NCI-H524 (cell line): ENCODE data around the gene ARL6IP5.

Source experiments
- DNase-seq, 2 experiments: peaks; one replicate each; lab custom pipeline; 2025; lab: John Stamatoyannopoulos, UW

Gene ARL6IP5

GRCh38 chr3:69116897-69117296 lies 32.2 kb downstream of the ARL6IP5 start:
- no peak for DNase-seq

GRCh38 chr3:69118555-69118954 lies 33.8 kb downstream of the ARL6IP5 start:
- no peak for DNase-seq

- DNase-seq: no peak
These were observed 34.4 kb downstream of the ARL6IP5 start for GRCh38 chr3:69119138-69119537.

- DNase-seq: no peak
These were observed 34.9 kb downstream of the ARL6IP5 start for GRCh38 chr3:69119681-69120080.

- DNase-seq: peak; percentile 57 to 78
These were observed 36.2 kb downstream of the ARL6IP5 start for GRCh38 chr3:69120879-69121464.

- DNase-seq: no peak
These were observed 36.8 kb downstream of the ARL6IP5 start for GRCh38 chr3:69121513-69121912.

- DNase-seq: no peak
These were observed 37.2 kb downstream of the ARL6IP5 start for GRCh38 chr3:69121950-69122349.

- no peak for DNase-seq
These were observed 37.7 kb downstream of the ARL6IP5 start, which contains the start of gene LMOD3 for GRCh38 chr3:69122403-69122802. Gene LMOD3, minus strand, starts transcription at chr3:69122595. Its CDS starts 209 bp downstream, at chr3:69122386.

GRCh38 chr3:69126216-69126615 lies 41.5 kb downstream of the ARL6IP5 start:
- DNase-seq: no peak

GRCh38 chr3:69126999-69127398 lies 42.3 kb downstream of the ARL6IP5 start:
- DNase-seq: no peak

GRCh38 chr3:69128509-69128908 lies 43.8 kb downstream of the ARL6IP5 start:
- no peak for DNase-seq

GRCh38 chr3:69129531-69129930 lies 44.8 kb downstream of the ARL6IP5 start:
- DNase-seq: no peak

- no peak for DNase-seq
These were observed 46.0 kb downstream of the ARL6IP5 start for GRCh38 chr3:69130689-69131088.

- DNase-seq: no peak
These were observed 52.3 kb downstream of the ARL6IP5 start for GRCh38 chr3:69137005-69137404.

- no peak for DNase-seq
These were observed 52.7 kb downstream of the ARL6IP5 start for GRCh38 chr3:69137412-69137811.

GRCh38 chr3:69141313-69141712 lies 56.6 kb downstream of the ARL6IP5 start:
- no peak for DNase-seq

GRCh38 chr3:69142090-69142489 lies 57.4 kb downstream of the ARL6IP5 start:
- no peak for DNase-seq

- peak in 1 of 2 experiments; percentile 25 for DNase-seq
These were observed 58.2 kb downstream of the ARL6IP5 start for GRCh38 chr3:69142797-69143454.

- DNase-seq: peak in 1 of 2 experiments; percentile 23
These were observed 58.9 kb downstream of the ARL6IP5 start for GRCh38 chr3:69143612-69144011.

- DNase-seq: peak in 1 of 2 experiments; percentile 51
These were observed 60.0 kb downstream of the ARL6IP5 start for GRCh38 chr3:69144631-69145245.

GRCh38 chr3:69145688-69146087 lies 61.0 kb downstream of the ARL6IP5 start:
- peak in 1 of 2 experiments; percentile 42 for DNase-seq

- no peak for DNase-seq
These were observed 64.8 kb downstream of the ARL6IP5 start for GRCh38 chr3:69149586-69149985.
